GM12878 (cell line): ENCODE results near the gene PPP1R26. TPM values are rescaled to one million over a fixed set of nuclear protein-coding genes. Genes with fewer than 3 reads are reported as not detected.

Experiments used
- ATAC-seq: fragments of 200-7000 bp; cut with Tn5 transposase; 3 replicates; pipeline ENCODE4 v1.9.1; 2020; ENCODE audit warnings: mild to moderate bottlenecking, moderate library complexity
- BruUV-seq: library from RNA; stranded (reverse); fragments of 400-500 nt; replicated peaks from 2 replicates; lab custom pipeline; 2021; lab: Mats Ljungman, UMichigan
- CTCF ChIA-PET: fragments of 300-600 bp; sonication (Branson Sonifier 250); formaldehyde crosslinking; extraction: SDS; loops from one replicate; lab custom pipeline; 2021; ENCODE audit warnings: inconsistent platforms; lab: Yijun Ruan, JAX
- POLR2A ChIA-PET: fragments of 350-600 bp; formaldehyde crosslinking; extraction: SDS; loops from one replicate; lab custom pipeline; 2021; ENCODE audit warnings: inconsistent platforms; lab: Charles Lee
- RAD21 ChIA-PET: fragments of 300-600 bp; sonication (Branson Sonifier 250); formaldehyde crosslinking; loops from one replicate; lab custom pipeline; 2023; ENCODE audit warnings: antibody characterized with exemption; ENCODE audit not compliant: unreplicated experiment; lab: Charles Lee
- SMC1A ChIA-PET: fragments of 300-600 bp; sonication (Branson Sonifier 250); formaldehyde crosslinking; loops from one replicate; lab custom pipeline; 2023; ENCODE audit not compliant: unreplicated experiment, uncharacterized antibody; lab: Charles Lee
- DNase-seq: peaks from one replicate; pipeline ENCODE4 v3.0.0-alpha.2; 2011; ENCODE audit warnings: low read depth, low spot score
- FAIRE-seq: peaks from 3 replicates; lab custom pipeline; 2011; peaks lifted over from hg19 to GRCh38; lab: Jason Lieb, UNC
- H2AFZ ChIP-seq: 2 replicates; pipeline ENCODE4 v1.6.0; 2011; ENCODE audit warnings: low read depth, low read length, control low read depth; ENCODE audit not compliant: control insufficient read depth
- H3K27ac ChIP-seq: 2 replicates; pipeline ENCODE4 v1.5.1; 2011; ENCODE audit warnings: control low read depth; ENCODE audit not compliant: control insufficient read depth, insufficient read depth
- H3K27me3 ChIP-seq, 2 experiments: replicated peaks in 1 of 2; 2 replicates each; pipeline versions ENCODE4 v1.6.0 to v1.6.1; 2011; ENCODE audit warnings: low read length in 1 of 2; ENCODE audit not compliant: control insufficient read depth in 2 of 2, insufficient read depth in 2 of 2
- H3K36me3 ChIP-seq, 2 experiments: 2 replicates each; pipeline ENCODE4 v1.5.1; 2011; ENCODE audit warnings: low read length in 1 of 2; ENCODE audit not compliant: control insufficient read depth in 2 of 2, insufficient read depth in 2 of 2
- H3K4me1 ChIP-seq: 2 replicates; pipeline ENCODE4 v1.6.1; 2011; ENCODE audit warnings: mild to moderate bottlenecking, low read length, moderate library complexity, mixed read lengths; ENCODE audit not compliant: control insufficient read depth, insufficient read depth
- H3K4me2 ChIP-seq: 2 replicates; pipeline ENCODE4 v1.6.0; 2011; ENCODE audit warnings: control low read depth; ENCODE audit not compliant: control insufficient read depth, insufficient read depth
- H3K4me3 ChIP-seq: fragments of 200-600 bp; sonication (generic); 2 replicates; pipeline ENCODE4 v1.5.1; 2016
- H3K79me2 ChIP-seq: 2 replicates; pipeline ENCODE4 v1.6.0; 2011; ENCODE audit warnings: low read length; ENCODE audit not compliant: control insufficient read depth, insufficient read depth
- H3K9ac ChIP-seq: 2 replicates; pipeline ENCODE4 v1.8.0; 2011; ENCODE audit warnings: low read length, control low read depth, mixed read lengths; ENCODE audit not compliant: control insufficient read depth, insufficient read depth
- H3K9me3 ChIP-seq: replicated peaks from 3 replicates; pipeline ENCODE4 v1.5.1; 2011; ENCODE audit warnings: mild to moderate bottlenecking, low read length; ENCODE audit not compliant: control insufficient read depth, insufficient read depth
- H4K20me1 ChIP-seq: 2 replicates; pipeline ENCODE4 v1.6.0; 2011; ENCODE audit not compliant: control insufficient read depth, insufficient read depth
- ATF7 ChIP-seq: fragments of 450-650 bp; IDR thresholded peaks from 2 replicates; pipeline ENCODE4 v1.6.1; 2016; ENCODE audit warnings: low read depth, mild to moderate bottlenecking
- DPF2 ChIP-seq: fragments of 450-650 bp; IDR thresholded peaks from 2 replicates; pipeline ENCODE4 v1.6.1; 2017; ENCODE audit warnings: mild to moderate bottlenecking
- ELK1 ChIP-seq: IDR thresholded peaks from 2 replicates; pipeline ENCODE4 v1.6.1; 2012; ENCODE audit warnings: low read depth, low read length, improper control_type of control experiment
- ETV6 ChIP-seq, 2 experiments: fragments of 450-650 bp in 1 of 2; IDR thresholded peaks in 1 of 2; conservative IDR thresholded peaks in 1 of 2; 2 replicates each; pipeline ENCODE4 v1.6.1; 2014; ENCODE audit warnings: antibody characterized with exemption in 1 of 2, borderline replicate concordance in 1 of 2, low read depth in 1 of 2, mild to moderate bottlenecking in 1 of 2, moderate library complexity in 1 of 2
- HCFC1 ChIP-seq: fragments of 150-350 bp; IDR thresholded peaks from 2 replicates; pipeline ENCODE4 v1.6.1; 2014; ENCODE audit warnings: low read length
- NFYB ChIP-seq: IDR thresholded peaks from 2 replicates; pipeline ENCODE4 v1.6.1; 2011; ENCODE audit warnings: low read depth, mild to moderate bottlenecking, low read length, improper control_type of control experiment, moderate library complexity; ENCODE audit not compliant: insufficient read depth
- NR2C2 ChIP-seq: IDR thresholded peaks from 2 replicates; pipeline ENCODE4 v1.6.1; 2011; ENCODE audit warnings: borderline replicate concordance, low read depth; ENCODE audit not compliant: control insufficient read depth, insufficient read length
- NR2F1 ChIP-seq: fragments of 450-650 bp; conservative IDR thresholded peaks from 2 replicates; pipeline ENCODE4 v1.6.1; 2017; ENCODE audit warnings: mild to moderate bottlenecking
- RBBP5 ChIP-seq: fragments of 200-600 bp; sonication (generic); conservative IDR thresholded peaks from 2 replicates; pipeline ENCODE4 v1.6.1; 2016
- ZBTB4 ChIP-seq: fragments of 450-650 bp; formaldehyde crosslinking; IDR thresholded peaks from 2 replicates; pipeline ENCODE4 v1.4.0; 2022; ENCODE audit warnings: mild to moderate bottlenecking, moderate library complexity
- ZNF687 ChIP-seq: fragments of 450-650 bp; IDR thresholded peaks from 2 replicates; pipeline ENCODE4 v1.6.1; 2017; ENCODE audit warnings: mild to moderate bottlenecking, moderate library complexity
- ZSCAN29 ChIP-seq: fragments of 450-650 bp; IDR thresholded peaks from 2 replicates; pipeline ENCODE4 v1.6.1; 2017; ENCODE audit warnings: mild to moderate bottlenecking, moderate library complexity
- WGBS: methylation state at CpG from one replicate; pipeline ENCODE4 v1.1.6; 2016; ENCODE audit warnings: low lambda C conversion rate; ENCODE audit not compliant: insufficient replicate concordance, insufficient coverage; ENCODE audit errors: missing lambda C conversion rate; 5-methylcytosine and 5-hydroxymethylcytosine counted together
- in situ Hi-C: fragments of 300-500 bp; cut with MboI; formaldehyde crosslinking; loops from 9 replicates; pipeline ENCODE4 v1.14.3; 2018; ENCODE audit warnings: mixed read lengths
- intact Hi-C: fragments of 100-400 bp; cut with micrococcal nuclease; formaldehyde crosslinking; loops from one replicate; pipeline ENCODE4 v1.14.2; 2022; ENCODE audit not compliant: unreplicated experiment
- polyA plus RNA-seq, 11 experiments: library from polyadenylated mRNA; depleted of rRNA in 4 of 11; unstranded in 6 of 11; stranded (reverse) in 5 of 11; fragments of >200 nt; fragmentation: Nextera tagmentation in 4 of 11; fragmentation: Illumina TruSeq in 1 of 11; extraction: Ambion mirVana in 4 of 11; extraction: Trizol in 1 of 11; gene quantifications; 1 replicate in 1 of 11; 2 replicates in 10 of 11; pipeline versions ENCODE4 v1.2.1 to v1.2.3, GENCODE V29; 2011 to 2016; ENCODE audit warnings: inconsistent platforms in 2 of 11, missing spikeins in 2 of 11, low read depth in 1 of 11
- total RNA-seq, 4 experiments: library from RNA; depleted of rRNA in 3 of 4; stranded (reverse); fragments of >200 nt in 3 of 4; fragmentation: Illumina TruSeq in 1 of 4; extraction: Trizol in 1 of 4; gene quantifications; 2 replicates each; pipeline versions ENCODE4 v1.2.1 to v1.2.3, GENCODE V29; 2013 to 2021
- TF ChIP-seq, protein P1 (sequence below): fragments of 450-650 bp; conservative IDR thresholded peaks from 2 replicates; pipeline ENCODE4 v1.6.1; 2017; ENCODE audit warnings: mild to moderate bottlenecking, moderate library complexity

PPP1R26 gene
- total and polyA plus RNA-seq, 10 of the 15 experiments (the other 5 are each of a cell fraction or from before 2014, with no cell fraction given): 0.02 to 1.9 (median 0.18) TPM

DNA sequence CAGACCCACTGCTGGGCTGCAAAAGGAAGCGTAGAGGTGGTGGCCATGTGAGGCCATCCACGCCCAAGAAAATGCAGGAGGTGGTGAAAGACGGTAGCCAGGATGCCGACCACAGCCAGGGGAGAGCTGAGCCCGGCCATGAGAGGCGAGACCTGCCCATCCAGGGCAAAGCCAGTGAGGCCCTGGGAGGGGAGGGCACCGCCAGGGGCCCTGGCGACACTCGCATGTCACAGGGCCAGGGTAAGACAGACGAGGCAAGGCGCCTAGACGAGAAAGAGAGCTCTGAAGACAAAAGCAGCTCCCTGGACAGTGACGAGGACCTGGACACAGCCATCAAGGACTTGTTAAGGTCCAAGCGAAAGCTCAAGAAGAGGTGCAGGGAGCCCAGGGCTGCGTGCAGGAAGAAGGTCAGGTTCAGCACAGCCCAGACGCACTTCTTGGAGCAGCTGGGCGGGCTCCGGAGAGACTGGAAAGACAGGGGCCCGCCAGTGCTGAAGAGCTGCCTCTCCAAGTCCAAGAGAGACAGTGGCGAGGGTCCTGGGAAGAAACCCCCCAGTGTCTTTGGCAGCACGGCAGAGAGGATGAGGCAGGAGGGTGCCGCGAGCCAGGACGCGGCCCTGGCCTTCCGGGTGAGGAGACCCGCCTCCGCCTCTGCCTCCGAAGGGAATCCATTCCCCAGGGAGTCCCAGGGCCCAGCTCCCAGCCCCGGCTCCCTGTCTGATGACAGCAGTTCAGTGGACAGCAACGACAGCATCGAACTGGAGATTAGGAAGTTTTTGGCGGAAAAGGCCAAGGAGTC is 6.9 kb downstream of the PPP1R26 start:
- no TSS peak for BruUV-seq
- POLR2A ChIA-PET: no interaction called here
- TF ChIP-seq, protein P1, sequence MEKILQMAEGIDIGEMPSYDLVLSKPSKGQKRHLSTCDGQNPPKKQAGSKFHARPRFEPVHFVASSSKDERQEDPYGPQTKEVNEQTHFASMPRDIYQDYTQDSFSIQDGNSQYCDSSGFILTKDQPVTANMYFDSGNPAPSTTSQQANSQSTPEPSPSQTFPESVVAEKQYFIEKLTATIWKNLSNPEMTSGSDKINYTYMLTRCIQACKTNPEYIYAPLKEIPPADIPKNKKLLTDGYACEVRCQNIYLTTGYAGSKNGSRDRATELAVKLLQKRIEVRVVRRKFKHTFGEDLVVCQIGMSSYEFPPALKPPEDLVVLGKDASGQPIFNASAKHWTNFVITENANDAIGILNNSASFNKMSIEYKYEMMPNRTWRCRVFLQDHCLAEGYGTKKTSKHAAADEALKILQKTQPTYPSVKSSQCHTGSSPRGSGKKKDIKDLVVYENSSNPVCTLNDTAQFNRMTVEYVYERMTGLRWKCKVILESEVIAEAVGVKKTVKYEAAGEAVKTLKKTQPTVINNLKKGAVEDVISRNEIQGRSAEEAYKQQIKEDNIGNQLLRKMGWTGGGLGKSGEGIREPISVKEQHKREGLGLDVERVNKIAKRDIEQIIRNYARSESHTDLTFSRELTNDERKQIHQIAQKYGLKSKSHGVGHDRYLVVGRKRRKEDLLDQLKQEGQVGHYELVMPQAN: no peak
- no peak for TF ChIP-seq ETV6 (conservative IDR thresholded peaks at IDR 0.05 in 1 of 2, IDR thresholded peaks at IDR 0.05 in 1 of 2; ENCODE audit: borderline replicate concordance in 1 of 2, low read depth in 1 of 2)
- TF ChIP-seq ATF7: no peak
- TF ChIP-seq DPF2: no peak
- TF ChIP-seq ZNF687: no peak
- no peak for TF ChIP-seq ZSCAN29
- no peak for TF ChIP-seq RBBP5
- no peak for TF ChIP-seq ELK1
- TF ChIP-seq NR2F1: no peak
- TF ChIP-seq NR2C2: no peak
- no peak for TF ChIP-seq NFYB
- TF ChIP-seq HCFC1: no peak
- no peak for TF ChIP-seq ZBTB4 (CRISPR knock-in tag)

More for the DNA sequence above, 6.9 kb downstream of the PPP1R26 start:
- no peak for ATAC-seq
- H3K4me2 ChIP-seq: no peak overlapping the region
- RAD21 ChIA-PET: no interaction called here
- intact Hi-C loops: no loop called here
- H3K79me2 ChIP-seq: no peaks in the 10 kb centered on the region
- H4K20me1 ChIP-seq: no peaks in the 10 kb centered on the region
- H3K9me3 ChIP-seq: no peaks in the 10 kb centered on the region
- SMC1A ChIA-PET: no interaction called here
- no peaks in the 10 kb centered on the region for H3K4me1 ChIP-seq
- CTCF ChIA-PET: no interaction called here
- no peaks in the 10 kb centered on the region; a peak in 1 of 4 replicates for H3K27me3 ChIP-seq
- H2AFZ ChIP-seq: no peak overlapping the region
- FAIRE-seq: no peak
- 67% methylated on average over 31 of the region's 33 CpGs for WGBS
- DNase-seq: no peak
- no peak overlapping the region for H3K9ac ChIP-seq
- H3K36me3 ChIP-seq: no peaks in the 10 kb centered on the region; a peak in 1 of 4 replicates
- in situ Hi-C loops: no loop called here
- H3K27ac ChIP-seq: no peak overlapping the region
- no peak overlapping the region for H3K4me3 ChIP-seq
